Endothelial cell of umbilical vein (primary cell): ENCODE data around the gene STK39. TPM values are rescaled to one million over a fixed set of nuclear protein-coding genes. Genes with fewer than 3 reads are reported as not detected.

ENCODE experiments used
- BruUV-seq: library from RNA; stranded (reverse); fragments of 400-500 nt; replicated peaks from 2 replicates; lab custom pipeline; 2021; lab: Mats Ljungman, UMichigan
- CTCF ChIA-PET: fragments of 300-600, 350-600 bp; sonication (Branson Sonifier 250); formaldehyde crosslinking; loops from one replicate; lab custom pipeline; 2021; ENCODE audit warnings: antibody characterized with exemption, inconsistent platforms; lab: Charles Lee
- POLR2A ChIA-PET: fragments of 300-600, 350-600 bp; sonication (Branson Sonifier 250); formaldehyde crosslinking; loops from one replicate; lab custom pipeline; 2021; ENCODE audit warnings: antibody characterized with exemption, inconsistent platforms; lab: Charles Lee
- DNase-seq: peaks from one replicate; pipeline ENCODE4 v3.0.0-alpha.2; 2011; ENCODE audit warnings: low read depth, low spot score
- FAIRE-seq: peaks from 2 replicates; lab custom pipeline; 2011; peaks lifted over from hg19 to GRCh38; lab: Jason Lieb, UNC
- H2AFZ ChIP-seq: 2 replicates; pipeline ENCODE4 v1.6.0; 2012; ENCODE audit warnings: low read depth, low read length, control low read depth, inconsistent platforms
- H3K27ac ChIP-seq: 2 replicates; pipeline ENCODE4 v1.5.1; 2011; ENCODE audit warnings: low read depth, mild to moderate bottlenecking, control low read depth, low read length, moderate library complexity; ENCODE audit not compliant: insufficient read depth
- H3K27me3 ChIP-seq, 2 experiments: 2 replicates each; pipeline versions ENCODE4 v1.6.0 to v1.6.1; 2011; ENCODE audit warnings: low read length in 2 of 2, mixed read lengths in 1 of 2; ENCODE audit not compliant: control insufficient read depth in 2 of 2, insufficient read depth in 2 of 2
- H3K36me3 ChIP-seq, 2 experiments: 2 replicates in 1 of 2; 3 replicates in 1 of 2; pipeline ENCODE4 v1.5.1; 2011; ENCODE audit warnings: low read length in 2 of 2, mild to moderate bottlenecking in 1 of 2, moderate library complexity in 1 of 2; ENCODE audit not compliant: control insufficient read depth in 2 of 2, insufficient read depth in 2 of 2; ENCODE audit errors: extremely low read depth in 1 of 2
- H3K4me1 ChIP-seq: 3 replicates; pipeline ENCODE4 v1.5.1; 2011; ENCODE audit warnings: mild to moderate bottlenecking, low read length; ENCODE audit not compliant: control insufficient read depth, insufficient read depth; ENCODE audit errors: extremely low read depth
- H3K4me2 ChIP-seq: 2 replicates; pipeline ENCODE4 v1.6.1; 2011; ENCODE audit warnings: low read length, control low read depth, mixed read lengths; ENCODE audit not compliant: insufficient read depth
- H3K4me3 ChIP-seq, 3 experiments: fragments of 200-600 bp in 1 of 3; sonication (generic), shearing (Covaris generic) in 1 of 3; replicated peaks in 1 of 3; 2 replicates each; pipeline ENCODE4 v1.5.1; 2011 to 2016; ENCODE audit warnings: control low read depth in 3 of 3, low read length in 3 of 3, mild to moderate bottlenecking in 2 of 3, inconsistent platforms in 1 of 3, low read depth in 1 of 3, moderate library complexity in 1 of 3; ENCODE audit not compliant: insufficient read depth in 1 of 3
- H3K79me2 ChIP-seq: 2 replicates; pipeline ENCODE4 v1.6.0; 2012; ENCODE audit warnings: low read length, inconsistent platforms; ENCODE audit not compliant: control insufficient read depth, insufficient read depth
- H3K9ac ChIP-seq: replicated peaks from 2 replicates; pipeline ENCODE3; 2011; ENCODE audit warnings: low read length, control low read depth; ENCODE audit not compliant: insufficient read depth; ENCODE audit errors: extremely low read depth
- H3K9me1 ChIP-seq: replicated peaks from 3 replicates; pipeline ENCODE4 v1.6.0; 2011; ENCODE audit warnings: mild to moderate bottlenecking, low read length; ENCODE audit not compliant: control insufficient read depth, insufficient read depth; ENCODE audit errors: extremely low read depth
- H3K9me3 ChIP-seq: replicated peaks from 2 replicates; pipeline ENCODE4 v1.5.1; 2012; ENCODE audit warnings: low read length, inconsistent platforms; ENCODE audit not compliant: control insufficient read depth, insufficient read depth
- H4K20me1 ChIP-seq: replicated peaks from 2 replicates; pipeline ENCODE3; 2011; ENCODE audit warnings: mild to moderate bottlenecking, low read length; ENCODE audit not compliant: control insufficient read depth, insufficient read depth; ENCODE audit errors: extremely low read depth
- EZH2 ChIP-seq: IDR thresholded peaks from 2 replicates; pipeline ENCODE4 v1.6.1; 2012; ENCODE audit warnings: borderline replicate concordance, low read depth, mild to moderate bottlenecking, moderate library complexity, low read length, inconsistent platforms; ENCODE audit not compliant: severe bottlenecking
- FOS ChIP-seq: IDR thresholded peaks from 2 replicates; pipeline ENCODE4 v1.6.1; 2011; ENCODE audit warnings: mild to moderate bottlenecking, low read length, moderate library complexity, borderline replicate concordance; ENCODE audit not compliant: insufficient read depth
- GATA2 ChIP-seq: IDR thresholded peaks from 2 replicates; pipeline ENCODE4 v1.7.0; 2011; ENCODE audit warnings: low read depth, mild to moderate bottlenecking, moderate library complexity, mixed read lengths, low read length; ENCODE audit not compliant: insufficient read length, insufficient read depth
- JUN ChIP-seq: IDR thresholded peaks from 2 replicates; pipeline ENCODE4 v1.6.1; 2011; ENCODE audit warnings: borderline replicate concordance, low read depth; ENCODE audit not compliant: insufficient read length, insufficient read depth
- MYC ChIP-seq: IDR thresholded peaks from one replicate; pipeline ENCODE4 v1.6.1; 2011; ENCODE audit warnings: mild to moderate bottlenecking, low read depth, low read length
- POLR2A ChIP-seq: IDR thresholded peaks from 2 replicates; pipeline ENCODE4 v1.6.1; 2012; ENCODE audit warnings: low read depth, mild to moderate bottlenecking, control low read depth, low read length
- dilution Hi-C: fragments of 300-500 bp; cut with MboI; formaldehyde crosslinking; loops from one replicate; pipeline ENCODE4 v1.15.0; 2019; ENCODE audit warnings: low sequenced_read_pairs; ENCODE audit not compliant: extremely low pct_ligation_motif_present
- intact Hi-C: fragments of 100-400 bp; cut with micrococcal nuclease; formaldehyde crosslinking; loops from one replicate; pipeline ENCODE4 v1.10.0; 2022
- polyA plus RNA-seq, 4 experiments: library from polyadenylated mRNA; depleted of rRNA in 3 of 4; stranded (reverse) in 3 of 4; unstranded in 1 of 4; fragments of >200 nt; gene quantifications; 2 replicates each; pipeline versions ENCODE4 v1.2.1 to v1.2.3, GENCODE V29; 2011 to 2012; ENCODE audit warnings: missing spikeins in 1 of 4
- total RNA-seq: library from RNA; stranded (reverse); gene quantifications from 2 replicates; pipeline ENCODE4 v1.2.3, GENCODE V29; 2021
- TF ChIP-seq, protein P1 (sequence below): IDR thresholded peaks from 2 replicates; pipeline ENCODE4 v1.6.1; 2011; ENCODE audit not compliant: insufficient read depth, insufficient read length
- TF ChIP-seq, protein P2 (sequence below), 2 donors: IDR thresholded peaks; 1 replicate in 1 of 2; 2 replicates in 1 of 2; pipeline ENCODE4 v1.5.1; 2011; ENCODE audit warnings: low read length in 2 of 2, mild to moderate bottlenecking in 2 of 2, moderate library complexity in 2 of 2, control low read depth in 1 of 2, inconsistent platforms in 1 of 2, low read depth in 1 of 2; ENCODE audit not compliant: insufficient read depth in 1 of 2; ENCODE audit errors: extremely low read depth in 1 of 2

STK39 gene
- total and polyA plus RNA-seq, 2 donors (not counting 3 experiments of a cell fraction or from before 2014, with no cell fraction given), result 4.6 to 13.1 TPM

DNA sequence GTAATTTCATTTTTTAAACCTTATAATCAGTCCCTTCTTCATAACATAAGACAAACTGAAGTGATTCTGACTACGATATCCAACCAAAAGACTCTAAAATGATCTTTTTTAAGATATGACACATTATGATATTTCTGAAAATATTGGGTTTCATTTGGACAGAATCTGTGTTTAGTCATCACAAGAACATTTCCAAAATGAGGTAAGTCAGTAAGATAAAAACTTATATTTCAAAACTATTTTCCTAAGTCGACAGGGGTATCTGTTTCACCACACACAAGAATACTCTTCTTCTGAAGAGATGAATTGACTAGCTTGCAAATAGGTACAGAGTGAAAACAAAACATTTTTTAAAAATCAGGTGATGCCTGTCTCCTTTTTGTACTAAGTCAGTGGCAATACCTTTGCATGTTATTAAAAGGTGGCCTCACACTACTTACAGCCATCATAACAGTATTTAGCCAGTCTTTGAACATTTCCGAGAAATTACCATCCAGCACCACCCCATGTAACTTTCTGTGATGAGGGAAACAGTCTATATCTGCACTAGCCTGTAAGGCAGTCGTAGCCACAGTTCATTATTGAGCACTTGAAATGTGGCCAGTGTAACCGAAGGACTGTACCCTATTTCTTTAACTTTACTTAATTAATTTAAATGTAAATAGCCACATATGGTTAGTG is 13.5 kb downstream of the STK39 start:
- BruUV-seq, result no TSS peak
- H3K9me3 ChIP-seq, result no peaks in the 10 kb centered on the region
- no peak for FAIRE-seq
- dilution Hi-C loops, result no loop called here
- no peak for DNase-seq
- no peaks in the 10 kb centered on the region for H3K9me1 ChIP-seq
- H3K4me1 ChIP-seq, result peaks cover 9% of the 10 kb centered on the region
- H3K9ac ChIP-seq, result no peak overlapping the region
- peaks cover 3% of the 10 kb centered on the region for H3K79me2 ChIP-seq
- ChIA-PET CTCF (no interaction called here), POLR2A (no interaction called here)
- no peaks in the 10 kb centered on the region for H3K36me3 ChIP-seq
- H4K20me1 ChIP-seq, result no peaks in the 10 kb centered on the region
- H3K4me2 ChIP-seq, result no peak overlapping the region
- H2AFZ ChIP-seq, result no peak overlapping the region
- H3K27me3 ChIP-seq, result no peaks in the 10 kb centered on the region
- TF ChIP-seq FOS (no peak), POLR2A (no peak), MYC (no peak), JUN (no peak), GATA2 (no peak), EZH2 (no peak)
- TF ChIP-seq, protein P1, sequence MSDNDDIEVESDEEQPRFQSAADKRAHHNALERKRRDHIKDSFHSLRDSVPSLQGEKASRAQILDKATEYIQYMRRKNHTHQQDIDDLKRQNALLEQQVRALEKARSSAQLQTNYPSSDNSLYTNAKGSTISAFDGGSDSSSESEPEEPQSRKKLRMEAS, result no peak
- TF ChIP-seq, protein P2, sequence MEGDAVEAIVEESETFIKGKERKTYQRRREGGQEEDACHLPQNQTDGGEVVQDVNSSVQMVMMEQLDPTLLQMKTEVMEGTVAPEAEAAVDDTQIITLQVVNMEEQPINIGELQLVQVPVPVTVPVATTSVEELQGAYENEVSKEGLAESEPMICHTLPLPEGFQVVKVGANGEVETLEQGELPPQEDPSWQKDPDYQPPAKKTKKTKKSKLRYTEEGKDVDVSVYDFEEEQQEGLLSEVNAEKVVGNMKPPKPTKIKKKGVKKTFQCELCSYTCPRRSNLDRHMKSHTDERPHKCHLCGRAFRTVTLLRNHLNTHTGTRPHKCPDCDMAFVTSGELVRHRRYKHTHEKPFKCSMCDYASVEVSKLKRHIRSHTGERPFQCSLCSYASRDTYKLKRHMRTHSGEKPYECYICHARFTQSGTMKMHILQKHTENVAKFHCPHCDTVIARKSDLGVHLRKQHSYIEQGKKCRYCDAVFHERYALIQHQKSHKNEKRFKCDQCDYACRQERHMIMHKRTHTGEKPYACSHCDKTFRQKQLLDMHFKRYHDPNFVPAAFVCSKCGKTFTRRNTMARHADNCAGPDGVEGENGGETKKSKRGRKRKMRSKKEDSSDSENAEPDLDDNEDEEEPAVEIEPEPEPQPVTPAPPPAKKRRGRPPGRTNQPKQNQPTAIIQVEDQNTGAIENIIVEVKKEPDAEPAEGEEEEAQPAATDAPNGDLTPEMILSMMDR (IDR thresholded peaks at IDR 0.05; ENCODE audit: extremely low read depth in 1 of 2, insufficient read depth in 1 of 2, low read depth in 1 of 2, low read length in 2 of 2), result no peak
- no peak overlapping the region for H3K27ac ChIP-seq
- H3K4me3 ChIP-seq, result no peak overlapping the region
- intact Hi-C loops, result no loop called here
